ENCODE measurements around the gene COL27A1. TPM values are rescaled to one million over a fixed set of nuclear protein-coding genes. Genes with fewer than 3 reads are reported as not detected.

COL27A1 gene
- total RNA-seq, 1 donor from 2014 or later = 8.5 TPM

GRCh38 chr9:114231273-114231672 is 75.9 kb downstream of the COL27A1 start:
- DNase-seq (ENCODE audit: low read depth) = no peak
- H3K4me3 ChIP-seq (ENCODE audit: low read depth, low read length) = no peak overlapping the region
- no peak for TF ChIP-seq CTCF (conservative IDR thresholded peaks at IDR 0.05; ENCODE audit: low read depth, low read length)

- no peak overlapping the region for H3K4me3 ChIP-seq (ENCODE audit: low read depth, low read length)
- TF ChIP-seq CTCF (conservative IDR thresholded peaks at IDR 0.05; ENCODE audit: low read depth, low read length) = no peak
- DNase-seq (ENCODE audit: low read depth) = no peak
Observed at GRCh38 chr9:114231719-114232449, 76.5 kb downstream of the COL27A1 start.

- DNase-seq (ENCODE audit: low read depth) = no peak
- no peak for TF ChIP-seq CTCF (conservative IDR thresholded peaks at IDR 0.05; ENCODE audit: low read depth, low read length)
- H3K4me3 ChIP-seq (ENCODE audit: low read depth, low read length) = no peak overlapping the region
Observed at GRCh38 chr9:114233491-114234185, 78.3 kb downstream of the COL27A1 start.

GRCh38 chr9:114235033-114235661 is 79.8 kb downstream of the COL27A1 start:
- no peak for TF ChIP-seq CTCF (conservative IDR thresholded peaks at IDR 0.05; ENCODE audit: low read depth, low read length)
- DNase-seq (ENCODE audit: low read depth) = no peak
- no peak overlapping the region for H3K4me3 ChIP-seq (ENCODE audit: low read depth, low read length)

- TF ChIP-seq CTCF (conservative IDR thresholded peaks at IDR 0.05; ENCODE audit: low read depth, low read length) = no peak
- DNase-seq (ENCODE audit: low read depth) = no peak
- no peak overlapping the region for H3K4me3 ChIP-seq (ENCODE audit: low read depth, low read length)
Observed at GRCh38 chr9:114236391-114237138, 81.2 kb downstream of the COL27A1 start.

- TF ChIP-seq CTCF (conservative IDR thresholded peaks at IDR 0.05; ENCODE audit: low read depth, low read length) = no peak
- no peak for DNase-seq (ENCODE audit: low read depth)
- no peak overlapping the region for H3K4me3 ChIP-seq (ENCODE audit: low read depth, low read length)
Observed at GRCh38 chr9:114237247-114237646, 81.9 kb downstream of the COL27A1 start.

Measured in epithelial cell of proximal tubule (primary cell).